Measurements from ENCODE around the gene B4GALT7.

Gene B4GALT7

DNA sequence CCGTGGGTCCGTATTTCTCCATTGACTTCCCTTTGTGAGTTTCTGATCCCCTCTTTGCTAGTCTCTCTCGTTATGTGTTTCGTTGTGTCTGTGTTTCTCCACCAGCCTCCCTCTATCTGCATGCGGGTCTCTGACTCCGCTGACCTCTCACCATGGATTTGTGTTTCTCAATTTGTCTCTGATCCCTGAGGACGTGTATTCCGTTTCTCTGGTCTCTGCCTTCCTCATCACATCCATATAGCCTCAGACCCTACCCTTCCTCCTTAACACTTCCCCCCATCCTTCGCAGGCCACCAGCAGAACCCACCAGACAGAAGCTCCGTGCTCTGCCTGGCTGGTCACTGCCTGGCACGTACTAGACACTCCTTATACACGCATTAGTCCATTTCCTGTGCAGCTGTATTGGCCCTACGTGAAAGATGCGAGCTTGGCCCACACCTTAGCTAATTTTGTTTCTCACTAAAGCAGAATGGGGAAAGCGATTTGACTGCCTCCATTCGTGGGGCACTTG, 631 bp downstream of the B4GALT7 start:
- TF ChIP-seq, protein P1, sequence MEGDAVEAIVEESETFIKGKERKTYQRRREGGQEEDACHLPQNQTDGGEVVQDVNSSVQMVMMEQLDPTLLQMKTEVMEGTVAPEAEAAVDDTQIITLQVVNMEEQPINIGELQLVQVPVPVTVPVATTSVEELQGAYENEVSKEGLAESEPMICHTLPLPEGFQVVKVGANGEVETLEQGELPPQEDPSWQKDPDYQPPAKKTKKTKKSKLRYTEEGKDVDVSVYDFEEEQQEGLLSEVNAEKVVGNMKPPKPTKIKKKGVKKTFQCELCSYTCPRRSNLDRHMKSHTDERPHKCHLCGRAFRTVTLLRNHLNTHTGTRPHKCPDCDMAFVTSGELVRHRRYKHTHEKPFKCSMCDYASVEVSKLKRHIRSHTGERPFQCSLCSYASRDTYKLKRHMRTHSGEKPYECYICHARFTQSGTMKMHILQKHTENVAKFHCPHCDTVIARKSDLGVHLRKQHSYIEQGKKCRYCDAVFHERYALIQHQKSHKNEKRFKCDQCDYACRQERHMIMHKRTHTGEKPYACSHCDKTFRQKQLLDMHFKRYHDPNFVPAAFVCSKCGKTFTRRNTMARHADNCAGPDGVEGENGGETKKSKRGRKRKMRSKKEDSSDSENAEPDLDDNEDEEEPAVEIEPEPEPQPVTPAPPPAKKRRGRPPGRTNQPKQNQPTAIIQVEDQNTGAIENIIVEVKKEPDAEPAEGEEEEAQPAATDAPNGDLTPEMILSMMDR (IDR thresholded peaks at IDR 0.05; ENCODE audit: insufficient read depth, low read depth, low read length, missing control alignments), result no peak
- H3K4me3 ChIP-seq (ENCODE audit: low read length), result peak overlapping the region; percentile 86
- DNase-seq (ENCODE audit: low read depth), result peak; percentile 36

DNA sequence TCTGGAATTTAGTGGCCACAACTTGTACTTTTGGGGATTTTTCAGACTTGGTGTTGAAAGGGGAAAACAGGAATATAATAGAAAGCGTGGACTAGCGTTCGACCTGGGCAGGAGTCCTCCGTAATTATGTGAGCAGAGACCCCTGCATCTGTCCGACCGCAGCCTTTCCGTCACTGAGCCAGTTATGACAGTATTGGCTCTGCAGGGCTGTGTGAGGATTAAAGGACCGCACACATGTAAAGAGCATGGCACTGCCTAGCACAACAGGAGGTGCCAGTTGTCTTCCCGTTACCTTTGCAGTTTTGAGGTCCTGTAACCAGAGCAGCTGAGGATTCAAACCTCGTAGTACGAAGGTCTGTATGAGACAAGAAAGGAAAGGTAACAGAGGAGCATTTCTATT, 1.2 kb downstream of the B4GALT7 start:
- TF ChIP-seq, protein P1 (IDR thresholded peaks at IDR 0.05; ENCODE audit: insufficient read depth, low read depth, low read length, missing control alignments), result no peak
- H3K4me3 ChIP-seq (ENCODE audit: low read length), result peak overlapping the region; percentile 86
- DNase-seq (ENCODE audit: low read depth), result no peak

DNA sequence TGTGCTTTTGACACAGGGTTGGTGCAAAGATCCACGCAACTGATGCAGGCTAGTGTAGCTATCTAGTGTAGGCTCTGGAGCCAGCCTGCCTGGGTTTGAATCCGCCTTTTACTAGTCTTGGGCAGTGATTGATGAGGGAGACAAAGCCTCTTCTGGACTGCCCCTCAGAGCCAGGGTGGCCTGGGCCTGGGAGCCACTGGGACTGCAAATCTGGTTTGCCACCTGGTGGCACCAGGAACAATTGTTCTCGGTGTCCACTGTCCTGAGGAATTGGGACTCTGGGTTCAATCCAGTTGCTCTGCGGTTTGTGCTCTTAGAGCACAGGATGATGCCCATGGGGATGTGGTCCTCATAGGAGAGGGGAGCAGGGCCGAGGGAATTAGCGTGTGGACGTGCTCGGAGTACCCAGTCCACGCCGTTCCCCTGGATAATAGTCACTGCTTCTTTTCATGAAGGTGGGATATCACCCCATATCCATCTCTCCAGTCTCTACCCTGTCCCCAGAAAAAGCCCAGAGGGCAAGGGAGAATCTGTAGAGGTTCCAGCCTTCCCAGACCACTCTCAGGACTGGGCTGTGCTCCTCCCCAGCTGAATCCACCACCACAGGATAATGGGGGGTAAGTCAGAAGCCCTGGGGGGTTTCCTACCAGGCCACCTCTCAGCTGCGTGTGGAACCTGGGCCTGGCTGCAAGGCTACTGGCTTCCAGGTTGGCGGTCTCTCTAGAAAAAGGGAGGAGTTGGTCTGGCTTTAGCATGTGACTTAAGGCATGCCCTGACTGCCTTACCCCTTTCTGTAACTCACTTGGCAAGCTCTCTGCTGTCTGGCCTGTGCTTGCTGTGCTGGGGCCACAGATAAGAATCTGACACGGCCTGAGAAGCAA, 1.9 kb downstream of the B4GALT7 start:
- DNase-seq (ENCODE audit: low read depth), result no peak
- TF ChIP-seq, protein P1 (IDR thresholded peaks at IDR 0.05; ENCODE audit: insufficient read depth, low read depth, low read length, missing control alignments), result peak; percentile 22
- H3K4me3 ChIP-seq (ENCODE audit: low read length), result no peak overlapping the region

DNA sequence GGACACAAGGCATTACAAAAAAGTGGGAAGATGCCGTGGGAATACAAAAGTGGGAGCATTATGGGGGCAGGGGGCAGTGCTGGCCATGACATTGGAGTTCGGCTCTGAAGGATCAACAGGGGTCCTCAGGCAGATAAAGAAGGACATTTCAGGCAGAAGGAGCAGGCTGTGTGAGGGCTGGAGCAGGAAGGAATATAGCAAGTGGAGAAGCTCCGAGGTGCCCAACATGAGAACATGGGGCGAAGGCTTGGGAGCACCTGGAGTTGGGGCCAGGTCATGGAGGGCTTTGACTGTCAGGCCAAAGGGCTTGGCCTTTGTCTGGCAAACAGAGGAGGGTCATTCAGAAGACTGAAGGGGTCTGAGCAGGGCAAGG, 2.5 kb downstream of the B4GALT7 start:
- TF ChIP-seq, protein P1 (IDR thresholded peaks at IDR 0.05; ENCODE audit: insufficient read depth, low read depth, low read length, missing control alignments), result no peak
- H3K4me3 ChIP-seq (ENCODE audit: low read length), result no peak overlapping the region
- no peak for DNase-seq (ENCODE audit: low read depth)

DNA sequence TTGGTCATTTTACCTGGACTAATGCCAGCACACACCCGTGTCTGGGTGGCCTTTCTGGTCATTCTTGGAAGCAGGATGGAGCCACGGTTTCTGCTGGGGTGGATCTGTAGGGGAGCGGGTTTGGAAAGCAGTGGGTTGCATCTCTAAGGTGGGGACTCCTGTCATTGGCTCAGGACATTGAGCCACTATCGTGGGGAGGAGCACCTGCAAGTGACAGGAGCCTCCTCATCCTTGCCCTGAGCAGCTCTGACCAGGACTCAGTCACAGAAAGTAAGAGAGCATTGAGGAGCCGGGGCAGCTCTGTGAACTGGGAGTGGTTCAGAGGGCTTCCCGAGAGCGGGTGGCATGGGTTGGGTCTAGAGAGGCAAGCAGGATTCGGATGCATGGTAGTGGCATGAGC, 3.7 kb downstream of the B4GALT7 start:
- no peak overlapping the region for H3K4me3 ChIP-seq (ENCODE audit: low read length)
- TF ChIP-seq, protein P1 (IDR thresholded peaks at IDR 0.05; ENCODE audit: insufficient read depth, low read depth, low read length, missing control alignments), result no peak
- no peak for DNase-seq (ENCODE audit: low read depth)

DNA sequence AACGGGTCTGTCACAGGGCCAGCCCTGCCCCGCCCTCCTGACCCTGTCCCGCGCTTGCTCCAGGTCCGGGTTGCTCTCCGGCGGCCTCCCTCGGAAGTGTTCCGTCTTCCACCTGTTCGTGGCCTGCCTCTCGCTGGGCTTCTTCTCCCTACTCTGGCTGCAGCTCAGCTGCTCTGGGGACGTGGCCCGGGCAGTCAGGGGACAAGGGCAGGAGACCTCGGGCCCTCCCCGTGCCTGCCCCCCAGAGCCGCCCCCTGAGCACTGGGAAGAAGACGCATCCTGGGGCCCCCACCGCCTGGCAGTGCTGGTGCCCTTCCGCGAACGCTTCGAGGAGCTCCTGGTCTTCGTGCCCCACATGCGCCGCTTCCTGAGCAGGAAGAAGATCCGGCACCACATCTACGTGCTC, 4.2 kb downstream of the B4GALT7 start:
- H3K4me3 ChIP-seq (ENCODE audit: low read length), result no peak overlapping the region
- TF ChIP-seq, protein P1 (IDR thresholded peaks at IDR 0.05; ENCODE audit: insufficient read depth, low read depth, low read length, missing control alignments), result no peak
- DNase-seq (ENCODE audit: low read depth), result no peak

All from epithelial cell of esophagus (primary cell).